PFSK-1 (cell line): ENCODE results near the gene TM4SF1.

Experiments used
- FOXP2 ChIP-seq: optimal IDR thresholded peaks from 2 replicates; pipeline ENCODE3; 2011; ENCODE audit warnings: borderline replicate concordance, control low read depth, inconsistent platforms; ENCODE audit not compliant: insufficient read depth; ENCODE audit errors: extremely low read length, extremely low read depth
- POLR2AphosphoS5 ChIP-seq: IDR thresholded peaks from 2 replicates; pipeline ENCODE4 v1.6.1; 2012; ENCODE audit warnings: low read depth, mild to moderate bottlenecking, control low read depth, low read length, moderate library complexity
- REST ChIP-seq, 2 experiments: IDR thresholded peaks; 2 replicates each; pipeline versions ENCODE4 v1.6.1 to v1.8.0; 2011 to 2012; ENCODE audit warnings: low read depth in 2 of 2, low read length in 2 of 2, control low read depth in 1 of 2, inconsistent platforms in 1 of 2, mild to moderate bottlenecking in 1 of 2, moderate library complexity in 1 of 2; ENCODE audit not compliant: insufficient read depth in 1 of 2
- SIN3A ChIP-seq: IDR thresholded peaks from 2 replicates; pipeline ENCODE4 v1.6.1; 2012; ENCODE audit warnings: mild to moderate bottlenecking, low read length, moderate library complexity, borderline replicate concordance; ENCODE audit not compliant: insufficient read depth
- TAF1 ChIP-seq: IDR thresholded peaks from 2 replicates; pipeline ENCODE4 v1.6.1; 2012; ENCODE audit warnings: low read length, control low read depth, borderline replicate concordance; ENCODE audit not compliant: insufficient read depth

The TM4SF1 gene

DNA sequence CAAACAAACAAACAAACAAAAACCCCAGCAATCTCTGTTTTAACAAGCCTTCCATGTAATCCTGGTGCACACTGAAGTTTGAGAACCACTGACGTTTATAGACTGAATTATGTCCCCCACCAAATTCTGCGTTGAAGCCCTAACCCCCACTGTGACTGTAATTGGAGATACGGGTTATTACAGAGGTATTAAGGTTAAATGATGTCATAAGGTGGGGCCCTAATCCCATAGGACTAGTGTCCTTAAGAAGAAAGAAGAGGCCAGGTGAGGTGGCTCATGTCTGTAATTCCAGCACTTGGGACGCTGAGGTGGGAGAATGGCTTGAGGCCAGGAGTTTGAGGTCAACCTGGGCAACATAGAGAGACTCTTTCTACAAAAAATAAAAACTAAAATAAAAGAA lies 42.4 kb upstream of the TM4SF1 start:
- no peak for TF ChIP-seq SIN3A
- no peak for TF ChIP-seq TAF1
- TF ChIP-seq POLR2AphosphoS5 = no peak
- TF ChIP-seq REST (IDR thresholded peaks at IDR 0.05; ENCODE audit: insufficient read depth in 1 of 2, low read depth in 2 of 2, low read length in 2 of 2) = no peak
- TF ChIP-seq FOXP2 = no peak

GRCh38 chr3:149417727-149418126 lies 40.3 kb upstream of the TM4SF1 start:
- TF ChIP-seq REST (IDR thresholded peaks at IDR 0.05; ENCODE audit: insufficient read depth in 1 of 2, low read depth in 2 of 2, low read length in 2 of 2) (no peak), POLR2AphosphoS5 (no peak), FOXP2 (no peak), TAF1 (no peak), SIN3A (no peak)

GRCh38 chr3:149417174-149417573 lies 39.7 kb upstream of the TM4SF1 start:
- TF ChIP-seq POLR2AphosphoS5 = no peak
- no peak for TF ChIP-seq FOXP2
- TF ChIP-seq SIN3A = no peak
- no peak for TF ChIP-seq REST (IDR thresholded peaks at IDR 0.05; ENCODE audit: insufficient read depth in 1 of 2, low read depth in 2 of 2, low read length in 2 of 2)
- no peak for TF ChIP-seq TAF1

DNA sequence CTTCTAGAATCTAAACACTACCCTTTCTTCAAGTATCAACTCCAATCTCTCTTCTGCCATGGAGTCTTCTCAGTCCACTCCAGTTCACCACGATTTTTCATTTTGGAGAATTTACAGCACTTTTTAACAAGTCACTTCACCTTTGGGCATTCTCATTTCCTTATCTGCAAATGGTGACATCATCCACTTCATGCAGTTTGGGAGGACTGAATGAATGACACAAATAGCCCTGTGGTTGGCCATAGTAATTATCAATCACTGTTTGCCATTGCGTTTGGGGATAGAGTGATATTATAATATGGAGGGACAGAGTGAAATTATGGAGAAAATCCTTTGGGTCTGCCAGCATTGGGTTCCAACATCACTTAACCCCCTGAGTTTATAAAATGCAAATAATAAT lies 38.0 kb upstream of the TM4SF1 start:
- no peak for TF ChIP-seq TAF1
- no peak for TF ChIP-seq REST (IDR thresholded peaks at IDR 0.05; ENCODE audit: insufficient read depth in 1 of 2, low read depth in 2 of 2, low read length in 2 of 2)
- TF ChIP-seq FOXP2 = no peak
- no peak for TF ChIP-seq POLR2AphosphoS5
- no peak for TF ChIP-seq SIN3A

DNA sequence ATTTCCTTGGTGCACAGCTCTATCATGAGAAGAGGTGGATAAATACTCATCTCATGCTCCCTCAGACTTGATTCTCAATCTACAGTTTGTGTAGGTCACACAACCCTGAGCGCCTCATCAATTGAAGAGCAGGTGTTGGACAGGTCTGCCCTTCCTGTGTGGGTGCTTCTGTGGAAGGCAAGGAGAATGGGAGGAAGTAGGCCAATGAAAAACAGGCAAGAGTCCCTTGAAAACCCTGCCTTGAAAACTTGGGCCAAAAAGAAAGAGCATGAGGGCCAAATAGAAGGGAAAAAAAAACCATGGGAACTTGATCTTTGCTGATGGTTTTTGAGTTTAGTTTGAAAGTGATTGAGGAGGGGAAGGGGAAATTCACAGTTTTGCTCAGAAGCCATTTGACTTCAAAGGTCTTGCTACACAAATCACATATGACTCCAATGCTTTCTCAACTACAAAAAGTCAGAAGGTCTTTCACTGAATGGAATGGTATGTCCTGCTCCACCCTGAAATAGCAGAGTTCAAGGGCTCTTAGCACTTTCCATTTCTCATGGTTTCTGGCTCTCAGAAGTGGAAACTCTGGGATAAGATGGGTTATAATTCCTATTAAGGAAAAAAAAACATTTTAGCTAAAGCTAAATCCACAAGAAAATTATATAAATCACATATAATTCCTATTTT lies 37.2 kb upstream of the TM4SF1 start:
- TF ChIP-seq REST (IDR thresholded peaks at IDR 0.05; ENCODE audit: insufficient read depth in 1 of 2, low read depth in 2 of 2, low read length in 2 of 2) = no peak
- no peak for TF ChIP-seq TAF1
- no peak for TF ChIP-seq FOXP2
- no peak for TF ChIP-seq SIN3A
- TF ChIP-seq POLR2AphosphoS5 = no peak
